COLO668 (cell line): ENCODE data around the gene CDH16.
A peak's percentile ranks its signal among the peaks of the same experiment; 100 is the strongest.
"Not testable (repeated sequence)": the region's sequence is repeated elsewhere in the genome, so short reads cannot be mapped to it uniquely, and the experiment has no call there.

ENCODE experiments used
- DNase-seq: peaks from one replicate; lab custom pipeline; 2025; ENCODE audit not compliant: unreplicated experiment; lab: John Stamatoyannopoulos, UW

Gene CDH16

GRCh38 chr16:66918803-66919568, at the start of gene CDH16:
Gene CDH16, minus strand, starts transcription at chr16:66918885. Its CDS starts 820 bp downstream, at chr16:66918065.
- peak; percentile 69 for DNase-seq

- DNase-seq: peak; percentile 5
These were observed 45.4 kb upstream of the CDH16 start for GRCh38 chr16:66964049-66964448.

- peak; percentile 22 for DNase-seq
These were observed 43.2 kb upstream of the CDH16 start for GRCh38 chr16:66961914-66962313.

GRCh38 chr16:66961065-66961744, 42.5 kb upstream of the CDH16 start, which contains the start of gene CES3:
Gene CES3, plus strand, starts transcription at chr16:66961266. Its CDS starts 42 bp downstream, at chr16:66961308.
- DNase-seq: peak; percentile 83

GRCh38 chr16:66960270-66960669, 41.6 kb upstream of the CDH16 start:
- DNase-seq: no peak

- DNase-seq: no peak
These were observed 41.0 kb upstream of the CDH16 start for GRCh38 chr16:66959704-66960161.

GRCh38 chr16:66958857-66959703, 40.4 kb upstream of the CDH16 start:
- DNase-seq: no peak

- DNase-seq: not testable (repeated sequence)
These were observed 37.4 kb upstream of the CDH16 start for GRCh38 chr16:66956154-66956457.

- not testable (repeated sequence) for DNase-seq
These were observed 36.9 kb upstream of the CDH16 start for GRCh38 chr16:66955363-66956153.

GRCh38 chr16:66954097-66954659, 35.5 kb upstream of the CDH16 start:
- peak; percentile 76 for DNase-seq

GRCh38 chr16:66953462-66954096, 34.9 kb upstream of the CDH16 start:
- DNase-seq: peak; percentile 9

- peak; percentile 5 for DNase-seq
These were observed 33.9 kb upstream of the CDH16 start for GRCh38 chr16:66952430-66953110.

GRCh38 chr16:66950971-66951790, 32.5 kb upstream of the CDH16 start:
- no peak for DNase-seq

- no peak for DNase-seq
These were observed 31.8 kb upstream of the CDH16 start for GRCh38 chr16:66950437-66950836.

GRCh38 chr16:66949472-66949871, 30.8 kb upstream of the CDH16 start:
- DNase-seq: no peak

GRCh38 chr16:66948837-66949225, 30.1 kb upstream of the CDH16 start:
- no peak for DNase-seq

- peak; percentile 12 for DNase-seq
These were observed 29.6 kb upstream of the CDH16 start for GRCh38 chr16:66948134-66948836.
